Keratinocyte (primary cell): ENCODE data around the gene PLA2G10. TPM values are rescaled to one million over a fixed set of nuclear protein-coding genes. Genes with fewer than 3 reads are reported as not detected.

Experiments used
- DNase-seq: peaks from one replicate; pipeline ENCODE4 v3.0.0-alpha.2; 2011; ENCODE audit warnings: low read depth, missing footprints, low spot score
- FAIRE-seq: peaks from 2 replicates; lab custom pipeline; 2011; peaks lifted over from hg19 to GRCh38; lab: Jason Lieb, UNC
- H2AFZ ChIP-seq: 2 replicates; pipeline ENCODE4 v1.6.0; 2012; ENCODE audit warnings: low read length, control low read depth, inconsistent platforms; ENCODE audit not compliant: control insufficient read depth
- H3K27ac ChIP-seq: 2 replicates; pipeline ENCODE4 v1.5.1; 2011; ENCODE audit warnings: low read length; ENCODE audit not compliant: control insufficient read depth, insufficient read depth
- H3K27me3 ChIP-seq: 3 replicates; pipeline ENCODE4 v1.6.0; 2011; ENCODE audit warnings: low read length; ENCODE audit not compliant: control insufficient read depth, insufficient read depth; ENCODE audit errors: extremely low read depth
- H3K36me3 ChIP-seq, 2 experiments: 2 replicates in 1 of 2; 3 replicates in 1 of 2; pipeline ENCODE4 v1.5.1; 2011; ENCODE audit warnings: low read length in 2 of 2, mild to moderate bottlenecking in 1 of 2; ENCODE audit not compliant: control insufficient read depth in 2 of 2, insufficient read depth in 2 of 2; ENCODE audit errors: extremely low read depth in 1 of 2
- H3K4me1 ChIP-seq: 3 replicates; pipeline ENCODE4 v1.5.1; 2011; ENCODE audit warnings: low read length; ENCODE audit not compliant: control insufficient read depth, insufficient read depth; ENCODE audit errors: extremely low read depth
- H3K4me2 ChIP-seq: 3 replicates; pipeline ENCODE4 v1.6.0; 2011; ENCODE audit warnings: low read depth, low read length; ENCODE audit not compliant: control insufficient read depth, insufficient read depth; ENCODE audit errors: extremely low read depth
- H3K4me3 ChIP-seq, 3 experiments: fragments of 200-600 bp in 1 of 3; sonication (generic) in 1 of 3; 2 replicates in 2 of 3; 3 replicates in 1 of 3; pipeline ENCODE4 v1.5.1; 2011 to 2016; ENCODE audit warnings: low read length in 3 of 3, mild to moderate bottlenecking in 3 of 3, control low read depth in 2 of 3, inconsistent platforms in 1 of 3, low read depth in 1 of 3, mixed read lengths in 1 of 3, mixed run types in 1 of 3, moderate library complexity in 1 of 3; ENCODE audit not compliant: control insufficient read depth in 2 of 3, insufficient read depth in 2 of 3; ENCODE audit errors: extremely low read depth in 1 of 3
- H3K79me2 ChIP-seq: 2 replicates; pipeline ENCODE4 v1.6.0; 2012; ENCODE audit warnings: low read length; ENCODE audit not compliant: control insufficient read depth, insufficient read depth
- H3K9ac ChIP-seq: 3 replicates; pipeline ENCODE4 v1.6.0; 2011; ENCODE audit warnings: low read length; ENCODE audit not compliant: control insufficient read depth, insufficient read depth; ENCODE audit errors: extremely low read depth
- H3K9me1 ChIP-seq: 3 replicates; pipeline ENCODE4 v1.6.0; 2011; ENCODE audit warnings: low read length; ENCODE audit not compliant: control insufficient read depth, insufficient read depth; ENCODE audit errors: extremely low read depth
- H3K9me3 ChIP-seq: 2 replicates; pipeline ENCODE4 v1.5.1; 2012; ENCODE audit warnings: low read depth, low read length; ENCODE audit not compliant: control insufficient read depth
- H4K20me1 ChIP-seq: 3 replicates; pipeline ENCODE4 v1.6.0; 2011; ENCODE audit warnings: low read length; ENCODE audit not compliant: control insufficient read depth, insufficient read depth; ENCODE audit errors: extremely low read depth
- CTCF ChIP-seq, 3 experiments: IDR thresholded peaks in 1 of 3; conservative IDR thresholded peaks in 1 of 3; optimal IDR thresholded peaks in 1 of 3; 2 replicates in 2 of 3; 3 replicates in 1 of 3; pipeline versions ENCODE3 to v1.5.1; 2011; ENCODE audit warnings: low read length in 3 of 3, mild to moderate bottlenecking in 3 of 3, moderate library complexity in 2 of 3, control low read depth in 1 of 3, inconsistent platforms in 1 of 3; ENCODE audit not compliant: insufficient read depth in 2 of 3; ENCODE audit errors: extremely low read depth in 1 of 3
- EZH2 ChIP-seq: IDR thresholded peaks from one replicate; pipeline ENCODE4 v1.6.1; 2012; ENCODE audit warnings: inconsistent platforms, mild to moderate bottlenecking, low read length, moderate library complexity
- dilution Hi-C: fragments of 300-500 bp; cut with MboI; formaldehyde crosslinking; loops from one replicate; pipeline ENCODE4 v1.7.0; 2020; ENCODE audit warnings: low sequenced_read_pairs; ENCODE audit not compliant: extremely low pct_ligation_motif_present
- polyA plus RNA-seq, 5 experiments: library from polyadenylated mRNA; depleted of rRNA in 3 of 5; stranded (reverse) in 3 of 5; stranded (forward) in 1 of 5; unstranded in 1 of 5; fragments of >200 nt; gene quantifications; 1 replicate in 1 of 5; 2 replicates in 3 of 5; 3 replicates in 1 of 5; pipeline versions ENCODE4 v1.2.1 to v1.2.3, GENCODE V29; 2011 to 2012; ENCODE audit warnings: missing spikeins in 2 of 5, low read depth in 1 of 5, low replicate concordance in 1 of 5
- small RNA-seq, 3 experiments: library from RNA; depleted of rRNA; stranded (forward); fragments of <200 nt; gene quantifications; one replicate each; pipeline ENCODE3, GENCODE V24; 2012; ENCODE audit warnings: low read depth in 3 of 3, low replicate concordance in 1 of 3; ENCODE audit not compliant: insufficient read length in 3 of 3

PLA2G10 gene
- polyA plus RNA-seq, 1 donor (not counting 4 experiments of a cell fraction or from before 2014, with no cell fraction given) = 1.0 TPM

- Histone ChIP-seq H3K79me2 (peaks cover 26% of the 10 kb centered on the region), H4K20me1 (no peaks in the 10 kb centered on the region), H3K36me3 (peaks cover 0 to 7% of the 10 kb centered on the region in 2 experiments), H2AFZ (peak overlapping the region; percentile 24), H3K9ac (peak overlapping the region; percentile 96), H3K27ac (peak overlapping the region; percentile 90), H3K27me3 (no peaks in the 10 kb centered on the region), H3K9me3 (no peaks in the 10 kb centered on the region), H3K4me3 (peak overlapping the region; percentile 84 to 96 (median 91)), H3K9me1 (no peaks in the 10 kb centered on the region), H3K4me2 (peak overlapping the region; percentile 93), H3K4me1 (peaks cover 19% of the 10 kb centered on the region)
- TF ChIP-seq EZH2 (no peak), CTCF (optimal IDR thresholded peaks at IDR 0.05 in 1 of 3, IDR thresholded peaks at IDR 0.05 in 1 of 3, conservative IDR thresholded peaks at IDR 0.05 in 1 of 3; ENCODE audit: extremely low read depth in 1 of 3, insufficient read depth in 2 of 3, low read length in 3 of 3) (no peak)
- dilution Hi-C loops = no loop called here
- FAIRE-seq = no peak
- no peak for DNase-seq
Measured at GRCh38 chr16:14628806-14629611, 65.1 kb downstream of the PLA2G10 start.

- no peak overlapping the region for H3K27ac ChIP-seq
- dilution Hi-C loops = no loop called here
- H3K27me3 ChIP-seq = no peaks in the 10 kb centered on the region
- peaks cover 0 to 10% of the 10 kb centered on the region in 2 experiments for H3K36me3 ChIP-seq
- H3K9me3 ChIP-seq = no peaks in the 10 kb centered on the region
- H3K4me3 ChIP-seq = no peak overlapping the region
- no peak for DNase-seq
- no peak for FAIRE-seq
- H3K4me1 ChIP-seq = peaks cover 16% of the 10 kb centered on the region
- no peak overlapping the region for H3K9ac ChIP-seq
- no peaks in the 10 kb centered on the region for H4K20me1 ChIP-seq
- no peaks in the 10 kb centered on the region for H3K9me1 ChIP-seq
- H2AFZ ChIP-seq = no peak overlapping the region
- H3K4me2 ChIP-seq = no peak overlapping the region
- TF ChIP-seq CTCF (optimal IDR thresholded peaks at IDR 0.05 in 1 of 3, IDR thresholded peaks at IDR 0.05 in 1 of 3, conservative IDR thresholded peaks at IDR 0.05 in 1 of 3; ENCODE audit: extremely low read depth in 1 of 3, insufficient read depth in 2 of 3, low read length in 3 of 3) = no peak
- no peak for TF ChIP-seq EZH2
- H3K79me2 ChIP-seq = peaks cover 13% of the 10 kb centered on the region
Measured at GRCh38 chr16:14627078-14627477, 67.0 kb downstream of the PLA2G10 start.

Small RNAs within 50 kb of the gene (small RNA-seq; reads per million reads assigned to genes)
- 0 reads per million in 3 experiments for gene RNU7-125P

Other genes with a start within 250 kb of the PLA2G10 start
- gene PARN, start 64.0 kb downstream of the PLA2G10 start, polyA plus RNA-seq = 29.4 to 40.8 TPM (median 33.9 TPM) in 3 replicates
- 86.1 to 119 TPM (median 92.3 TPM) in 3 replicates for gene BFAR, start 61.4 kb downstream of the PLA2G10 start, polyA plus RNA-seq
- 0.45 to 1.2 TPM (median 0.79 TPM) in 3 replicates for gene NPIPA3, start 9.1 kb upstream of the PLA2G10 start, polyA plus RNA-seq
- gene NPIPA2, start 48.2 kb upstream of the PLA2G10 start, polyA plus RNA-seq = 0.61 to 2.1 TPM (median 1.3 TPM) in 3 replicates
- gene NOMO1, start 139.4 kb upstream of the PLA2G10 start, polyA plus RNA-seq = 82.0 to 108 TPM (median 86.1 TPM) in 3 replicates
- 37.2 to 46.0 TPM (median 41.6 TPM) in 3 replicates for gene NPIPA1, start 243.1 kb upstream of the PLA2G10 start, polyA plus RNA-seq